Esophagus muscularis mucosa (tissue), 3 donors: ENCODE results near the gene MAB21L2.

Source experiments
- POLR2A ChIP-seq: fragments of 450-650 bp; IDR thresholded peaks from one replicate; pipeline ENCODE4 v1.6.1; 2017; ENCODE audit warnings: antibody characterized with exemption, moderate library complexity, mild to moderate bottlenecking, low read depth
- TF ChIP-seq, protein P1 (sequence below), 3 experiments: fragments of 200-600 bp in 2 of 3; fragments of 450-650 bp in 1 of 3; sonication (generic) in 2 of 3; IDR thresholded peaks; one replicate each; pipeline ENCODE4 v1.5.1; 2017 to 2019; ENCODE audit warnings: antibody characterized with exemption in 3 of 3, mild to moderate bottlenecking in 2 of 3, moderate library complexity in 1 of 3

- TF ChIP-seq, protein P1, sequence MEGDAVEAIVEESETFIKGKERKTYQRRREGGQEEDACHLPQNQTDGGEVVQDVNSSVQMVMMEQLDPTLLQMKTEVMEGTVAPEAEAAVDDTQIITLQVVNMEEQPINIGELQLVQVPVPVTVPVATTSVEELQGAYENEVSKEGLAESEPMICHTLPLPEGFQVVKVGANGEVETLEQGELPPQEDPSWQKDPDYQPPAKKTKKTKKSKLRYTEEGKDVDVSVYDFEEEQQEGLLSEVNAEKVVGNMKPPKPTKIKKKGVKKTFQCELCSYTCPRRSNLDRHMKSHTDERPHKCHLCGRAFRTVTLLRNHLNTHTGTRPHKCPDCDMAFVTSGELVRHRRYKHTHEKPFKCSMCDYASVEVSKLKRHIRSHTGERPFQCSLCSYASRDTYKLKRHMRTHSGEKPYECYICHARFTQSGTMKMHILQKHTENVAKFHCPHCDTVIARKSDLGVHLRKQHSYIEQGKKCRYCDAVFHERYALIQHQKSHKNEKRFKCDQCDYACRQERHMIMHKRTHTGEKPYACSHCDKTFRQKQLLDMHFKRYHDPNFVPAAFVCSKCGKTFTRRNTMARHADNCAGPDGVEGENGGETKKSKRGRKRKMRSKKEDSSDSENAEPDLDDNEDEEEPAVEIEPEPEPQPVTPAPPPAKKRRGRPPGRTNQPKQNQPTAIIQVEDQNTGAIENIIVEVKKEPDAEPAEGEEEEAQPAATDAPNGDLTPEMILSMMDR (IDR thresholded peaks at IDR 0.05), result no peak
- TF ChIP-seq POLR2A, result no peak
Observed at GRCh38 chr4:150591904-150592303, 10.0 kb downstream of the MAB21L2 start.
